HepG2 (cell line): Measurements from ENCODE around the gene TTLL10. TPM values are rescaled to one million over a fixed set of nuclear protein-coding genes. Genes with fewer than 3 reads are reported as not detected.

Experiments used
- KIAA2018 ChIP-seq: sonication (generic); formaldehyde crosslinking; IDR thresholded peaks from 2 replicates; pipeline ENCODE4 v1.5.0; 2020; ENCODE audit warnings: mild to moderate bottlenecking, missing genetic modification reagents, borderline replicate concordance
- KMT2B ChIP-seq: IDR thresholded peaks from 2 replicates; pipeline ENCODE4 v1.6.1; 2016; ENCODE audit warnings: missing genetic modification reagents, missing compliant biosample characterization
- MLXIP ChIP-seq: sonication (generic); formaldehyde crosslinking; IDR thresholded peaks from 2 replicates; pipeline ENCODE4 v1.9.0; 2021; ENCODE audit warnings: missing genetic modification reagents, borderline replicate concordance
- SOX5 ChIP-seq: IDR thresholded peaks from 2 replicates; pipeline ENCODE4 v1.6.1; 2016; ENCODE audit warnings: borderline replicate concordance
- ZMYM2 ChIP-seq: sonication (generic); formaldehyde crosslinking; IDR thresholded peaks from 2 replicates; pipeline ENCODE4 v1.8.0; 2022; ENCODE audit warnings: mild to moderate bottlenecking, missing genetic modification reagents
- ZNF687 ChIP-seq: sonication (generic); formaldehyde crosslinking; IDR thresholded peaks from 2 replicates; pipeline ENCODE4 v1.5.1; 2020; ENCODE audit warnings: mild to moderate bottlenecking, missing genetic modification reagents, moderate library complexity
- ZNF839 ChIP-seq: sonication (generic); formaldehyde crosslinking; IDR thresholded peaks from 2 replicates; pipeline ENCODE4 v1.4.0; 2020; ENCODE audit warnings: missing genetic modification reagents, mild to moderate bottlenecking, borderline replicate concordance
- ZSCAN29 ChIP-seq: sonication (generic); formaldehyde crosslinking; conservative IDR thresholded peaks from 2 replicates; pipeline ENCODE4 v1.4.0; 2020; ENCODE audit warnings: mild to moderate bottlenecking, missing genetic modification reagents
- polyA plus RNA-seq, 8 experiments: library from polyadenylated mRNA; depleted of rRNA in 3 of 8; stranded (reverse) in 7 of 8; unstranded in 1 of 8; fragments of >200 nt; fragmentation: Illumina TruSeq in 4 of 8; extraction: Trizol in 4 of 8; gene quantifications; 2 replicates each; pipeline versions ENCODE4 v1.2.1 to v1.2.3, GENCODE V29; 2011 to 2016; ENCODE audit warnings: low read depth in 4 of 8, missing spikeins in 1 of 8, mixed read lengths in 1 of 8; ENCODE audit not compliant: insufficient read depth in 1 of 8
- total RNA-seq, 5 experiments: library from RNA; depleted of rRNA; stranded (reverse); fragments of >200 nt; fragmentation: Illumina TruSeq; extraction: Trizol; gene quantifications; 2 replicates each; pipeline ENCODE4 v1.2.3, GENCODE V29; 2016; ENCODE audit warnings: low read depth in 1 of 5
- TF ChIP-seq, protein P1 (sequence below): sonication (generic); formaldehyde crosslinking; IDR thresholded peaks from 2 replicates; pipeline ENCODE4 v1.5.0; 2020; ENCODE audit warnings: missing genetic modification reagents, mild to moderate bottlenecking, borderline replicate concordance

The TTLL10 gene
- total and polyA plus RNA-seq, 2 of the 13 experiments (the other 11 are each of a cell fraction or from before 2014, with no cell fraction given), result not detected

DNA sequence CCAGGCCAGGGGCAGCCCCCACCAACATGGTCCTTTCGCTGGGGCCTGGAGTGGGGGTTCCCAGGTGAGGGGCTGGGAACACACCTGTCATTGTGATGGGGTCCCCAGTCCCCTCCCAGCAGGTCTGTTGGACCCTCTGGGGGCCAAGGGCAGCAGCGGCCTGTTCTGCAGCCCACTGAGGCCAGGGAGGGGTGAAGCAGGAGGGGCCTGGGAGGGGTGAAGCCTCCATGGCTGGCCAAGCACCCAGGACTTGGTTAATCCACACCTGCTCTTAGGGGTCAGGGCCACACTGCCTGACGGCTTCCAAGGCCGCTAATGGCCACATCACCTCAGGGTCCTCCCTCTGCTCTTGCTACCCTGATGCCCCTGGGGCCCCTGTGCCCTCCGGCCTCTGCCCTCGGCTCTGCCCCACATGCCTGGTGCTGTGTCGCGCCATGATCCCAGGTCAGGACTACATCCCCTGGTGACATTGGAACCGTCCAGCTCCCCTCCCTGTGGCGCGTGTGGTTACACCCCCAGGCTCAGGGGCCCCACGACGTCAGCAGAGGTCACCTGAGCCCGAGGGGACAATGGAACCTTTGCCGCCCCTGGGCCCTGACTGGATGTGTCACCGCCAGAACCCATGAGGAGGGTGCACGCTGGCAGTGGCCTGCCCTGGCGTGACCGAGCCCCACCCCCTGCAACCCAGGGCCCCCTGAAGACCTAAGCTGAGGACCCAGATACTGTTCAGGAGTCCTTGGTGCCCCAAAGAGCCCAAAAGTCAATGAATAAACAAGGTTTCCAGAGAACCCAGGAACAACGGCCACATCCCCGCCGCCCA is 25.7 kb downstream of the TTLL10 start (continued):
- TF ChIP-seq KIAA2018 (no peak), ZNF687 (CRISPR knock-in tag) (peak; percentile 62), ZSCAN29 (CRISPR knock-in tag) (no peak), KMT2B (CRISPR knock-in tag) (no peak), ZNF839 (CRISPR knock-in tag) (no peak), MLXIP (CRISPR knock-in tag) (no peak), ZMYM2 (CRISPR knock-in tag) (no peak), SOX5 (CRISPR knock-in tag) (peak; percentile 35)
- TF ChIP-seq, protein P1, sequence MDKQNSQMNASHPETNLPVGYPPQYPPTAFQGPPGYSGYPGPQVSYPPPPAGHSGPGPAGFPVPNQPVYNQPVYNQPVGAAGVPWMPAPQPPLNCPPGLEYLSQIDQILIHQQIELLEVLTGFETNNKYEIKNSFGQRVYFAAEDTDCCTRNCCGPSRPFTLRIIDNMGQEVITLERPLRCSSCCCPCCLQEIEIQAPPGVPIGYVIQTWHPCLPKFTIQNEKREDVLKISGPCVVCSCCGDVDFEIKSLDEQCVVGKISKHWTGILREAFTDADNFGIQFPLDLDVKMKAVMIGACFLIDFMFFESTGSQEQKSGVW, result no peak
